GM10266 (cell line): ENCODE data around the gene MRPL37.
"Not testable (repeated sequence)": the region's sequence is repeated elsewhere in the genome, so short reads cannot be mapped to it uniquely, and the experiment has no call there.

Source experiments
- DNase-seq: peaks from one replicate; pipeline ENCODE4 v3.0.0; 2012; ENCODE audit errors: extremely low spot score
- TF ChIP-seq, protein P1 (sequence below): IDR thresholded peaks from 2 replicates; pipeline ENCODE4 v1.5.1; 2012; ENCODE audit warnings: mild to moderate bottlenecking, low read depth; ENCODE audit not compliant: control insufficient read depth, insufficient read depth; ENCODE audit errors: missing control alignments

The MRPL37 gene

DNA sequence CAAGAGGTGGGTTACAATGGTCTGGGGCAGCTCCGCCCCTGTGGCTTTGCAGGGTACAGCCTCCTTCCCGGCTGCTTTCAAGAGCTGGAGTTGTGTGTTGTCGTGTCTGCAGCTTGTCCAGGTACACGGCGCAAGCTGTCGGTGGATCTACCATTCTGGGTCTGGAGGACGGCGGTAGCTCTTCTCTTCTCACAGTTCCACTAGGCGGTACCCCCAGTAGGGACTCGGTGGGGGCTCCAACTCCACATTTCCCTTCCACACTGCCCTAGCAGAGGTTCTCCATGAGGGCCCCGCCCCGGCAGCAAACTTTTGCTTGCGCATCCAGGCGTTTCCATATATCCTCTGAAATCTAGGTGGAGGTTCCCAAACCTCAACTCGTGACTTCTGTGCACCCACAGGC, 34.8 kb upstream of the MRPL37 start:
- DNase-seq = no peak
- TF ChIP-seq, protein P1, sequence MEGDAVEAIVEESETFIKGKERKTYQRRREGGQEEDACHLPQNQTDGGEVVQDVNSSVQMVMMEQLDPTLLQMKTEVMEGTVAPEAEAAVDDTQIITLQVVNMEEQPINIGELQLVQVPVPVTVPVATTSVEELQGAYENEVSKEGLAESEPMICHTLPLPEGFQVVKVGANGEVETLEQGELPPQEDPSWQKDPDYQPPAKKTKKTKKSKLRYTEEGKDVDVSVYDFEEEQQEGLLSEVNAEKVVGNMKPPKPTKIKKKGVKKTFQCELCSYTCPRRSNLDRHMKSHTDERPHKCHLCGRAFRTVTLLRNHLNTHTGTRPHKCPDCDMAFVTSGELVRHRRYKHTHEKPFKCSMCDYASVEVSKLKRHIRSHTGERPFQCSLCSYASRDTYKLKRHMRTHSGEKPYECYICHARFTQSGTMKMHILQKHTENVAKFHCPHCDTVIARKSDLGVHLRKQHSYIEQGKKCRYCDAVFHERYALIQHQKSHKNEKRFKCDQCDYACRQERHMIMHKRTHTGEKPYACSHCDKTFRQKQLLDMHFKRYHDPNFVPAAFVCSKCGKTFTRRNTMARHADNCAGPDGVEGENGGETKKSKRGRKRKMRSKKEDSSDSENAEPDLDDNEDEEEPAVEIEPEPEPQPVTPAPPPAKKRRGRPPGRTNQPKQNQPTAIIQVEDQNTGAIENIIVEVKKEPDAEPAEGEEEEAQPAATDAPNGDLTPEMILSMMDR = no peak

GRCh38 chr1:54166357-54166756, 33.6 kb upstream of the MRPL37 start:
- DNase-seq = not testable (repeated sequence)

- TF ChIP-seq, protein P1 = no peak
- DNase-seq = no peak
Measured at GRCh38 chr1:54167422-54168139, 32.4 kb upstream of the MRPL37 start.

DNA sequence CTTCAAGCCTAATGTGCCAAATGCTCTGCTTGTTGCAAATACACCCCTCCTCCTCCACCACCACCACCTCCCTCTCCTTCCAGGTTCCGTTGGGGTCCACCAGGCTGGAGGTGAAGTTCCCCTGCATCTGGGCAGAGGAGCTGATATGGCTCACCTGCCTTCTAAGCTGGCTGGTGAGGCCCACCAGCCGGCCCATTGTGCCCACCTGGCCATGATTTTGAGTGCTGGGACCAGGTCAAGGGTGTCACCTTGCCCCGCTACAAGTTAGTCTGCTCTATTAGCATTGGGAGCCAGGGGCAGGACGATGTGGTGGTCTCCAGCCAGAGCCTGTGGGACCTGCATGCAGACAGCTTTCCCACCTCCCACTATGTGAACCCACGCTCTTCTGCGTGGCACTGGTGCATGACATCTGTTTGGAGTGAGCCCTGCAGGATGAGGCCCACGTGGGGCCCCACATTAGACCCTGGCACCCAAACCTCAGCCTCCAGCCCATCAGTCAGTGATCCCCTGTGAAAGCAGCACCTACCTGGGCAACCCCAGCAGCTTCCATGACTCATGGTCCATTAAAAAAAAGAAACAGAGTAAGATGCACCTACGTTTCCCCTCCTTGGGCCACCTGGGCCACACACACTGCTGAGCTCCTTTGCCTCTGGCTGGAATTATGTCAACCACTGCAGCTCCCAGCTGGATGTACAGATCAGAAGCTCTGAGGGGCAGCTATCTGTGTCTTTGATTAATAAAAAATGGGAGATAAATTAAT, 31.6 kb upstream of the MRPL37 start:
- TF ChIP-seq, protein P1 = no peak
- DNase-seq = no peak

DNA sequence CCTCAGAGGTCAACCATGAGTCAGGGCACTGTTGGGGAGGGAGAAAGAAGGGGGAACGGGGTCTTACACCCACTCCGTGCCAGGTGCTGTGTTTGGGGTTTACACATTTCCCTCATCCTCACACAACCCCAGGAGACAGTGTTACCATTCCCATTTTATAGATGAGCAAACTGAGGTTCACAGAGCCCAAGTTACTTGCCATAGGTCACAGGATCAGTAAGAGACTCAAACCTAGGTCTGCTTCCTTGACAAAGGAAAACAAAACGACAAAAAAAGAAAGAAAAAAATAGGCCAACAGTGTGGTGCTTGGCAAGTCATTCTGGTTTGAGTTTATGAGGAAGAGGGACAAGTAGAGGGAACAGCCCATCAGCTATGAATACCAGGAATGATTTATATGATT, 30.9 kb upstream of the MRPL37 start:
- TF ChIP-seq, protein P1 = no peak
- DNase-seq = no peak

DNA sequence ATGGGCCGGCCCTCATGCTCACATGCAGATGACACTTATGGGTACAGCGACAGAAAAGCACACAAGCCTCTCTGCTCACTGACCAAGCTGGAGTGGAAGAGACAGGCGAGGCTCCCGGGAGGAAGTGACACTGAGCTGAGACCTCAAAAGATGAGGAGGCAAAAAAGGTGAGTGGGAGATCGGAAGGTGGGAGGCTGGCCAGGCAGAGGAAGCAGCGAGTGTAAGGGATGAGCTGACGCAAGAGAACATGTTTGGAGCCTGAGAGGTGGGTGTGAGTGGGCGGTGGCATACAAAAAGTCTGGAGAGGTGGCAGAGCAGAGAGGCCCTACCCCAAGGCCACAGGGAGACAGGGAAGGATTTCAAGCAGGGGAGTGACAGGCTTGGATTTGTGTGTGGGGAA, 29.0 kb upstream of the MRPL37 start:
- TF ChIP-seq, protein P1 = no peak
- DNase-seq = no peak

DNA sequence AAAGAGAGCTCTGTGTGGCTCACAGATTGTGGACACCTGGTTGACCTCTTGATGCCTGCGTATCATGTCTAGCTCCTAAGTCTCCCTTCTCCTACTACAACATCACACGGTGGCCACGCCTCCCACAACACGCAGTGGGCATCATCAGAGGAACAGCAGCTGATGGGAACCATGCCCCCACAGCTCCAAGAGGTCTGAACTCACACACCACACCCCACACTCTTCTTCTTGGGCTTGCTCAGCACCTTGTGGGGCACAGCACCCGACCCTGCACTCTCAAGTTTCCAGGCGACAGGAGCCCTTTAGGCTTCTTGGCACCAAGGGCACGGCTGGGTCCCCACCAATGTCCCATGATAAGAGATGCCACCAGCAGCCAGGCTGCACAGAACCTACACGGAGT, 28.4 kb upstream of the MRPL37 start:
- no peak for DNase-seq
- TF ChIP-seq, protein P1 = no peak
